Measurements from ENCODE around the gene RETREG2.

- TF ChIP-seq, protein P1, sequence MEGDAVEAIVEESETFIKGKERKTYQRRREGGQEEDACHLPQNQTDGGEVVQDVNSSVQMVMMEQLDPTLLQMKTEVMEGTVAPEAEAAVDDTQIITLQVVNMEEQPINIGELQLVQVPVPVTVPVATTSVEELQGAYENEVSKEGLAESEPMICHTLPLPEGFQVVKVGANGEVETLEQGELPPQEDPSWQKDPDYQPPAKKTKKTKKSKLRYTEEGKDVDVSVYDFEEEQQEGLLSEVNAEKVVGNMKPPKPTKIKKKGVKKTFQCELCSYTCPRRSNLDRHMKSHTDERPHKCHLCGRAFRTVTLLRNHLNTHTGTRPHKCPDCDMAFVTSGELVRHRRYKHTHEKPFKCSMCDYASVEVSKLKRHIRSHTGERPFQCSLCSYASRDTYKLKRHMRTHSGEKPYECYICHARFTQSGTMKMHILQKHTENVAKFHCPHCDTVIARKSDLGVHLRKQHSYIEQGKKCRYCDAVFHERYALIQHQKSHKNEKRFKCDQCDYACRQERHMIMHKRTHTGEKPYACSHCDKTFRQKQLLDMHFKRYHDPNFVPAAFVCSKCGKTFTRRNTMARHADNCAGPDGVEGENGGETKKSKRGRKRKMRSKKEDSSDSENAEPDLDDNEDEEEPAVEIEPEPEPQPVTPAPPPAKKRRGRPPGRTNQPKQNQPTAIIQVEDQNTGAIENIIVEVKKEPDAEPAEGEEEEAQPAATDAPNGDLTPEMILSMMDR (conservative IDR thresholded peaks at IDR 0.05; ENCODE audit: low read depth in 2 of 2), result no peak
- TF ChIP-seq POLR2AphosphoS5 (IDR thresholded peaks at IDR 0.05; ENCODE audit: low read depth) (no peak), EZH2 (IDR thresholded peaks at IDR 0.05; ENCODE audit: low read depth, unreplicated experiment) (no peak), CREB1 (CRISPR knock-in tag; IDR thresholded peaks at IDR 0.05; ENCODE audit: low read depth) (no peak), REST (IDR thresholded peaks at IDR 0.05; ENCODE audit: unreplicated experiment) (no peak), EZH2phosphoT487 (IDR thresholded peaks at IDR 0.05; ENCODE audit: unreplicated experiment) (no peak)
Measured at GRCh38 chr2:219234331-219234730, 56.3 kb downstream of the RETREG2 start.

Measured in GM23338 (cell line).